SK-N-MC (cell line): ENCODE results near the gene HERC2.

Experiments used
- EZH2 ChIP-seq: fragments of 200-600 bp; sonication (generic); IDR thresholded peaks from one replicate; pipeline ENCODE4 v1.6.1; 2017; ENCODE audit warnings: antibody characterized with exemption
- FOXP2 ChIP-seq: optimal IDR thresholded peaks from 2 replicates; pipeline ENCODE3; 2011; ENCODE audit warnings: mild to moderate bottlenecking, moderate library complexity; ENCODE audit not compliant: insufficient read depth; ENCODE audit errors: extremely low read length, control extremely low read depth
- POLR2AphosphoS5 ChIP-seq: IDR thresholded peaks from 2 replicates; pipeline ENCODE4 v1.6.1; 2012; ENCODE audit warnings: mild to moderate bottlenecking, low read depth, low read length, borderline replicate concordance

DNA sequence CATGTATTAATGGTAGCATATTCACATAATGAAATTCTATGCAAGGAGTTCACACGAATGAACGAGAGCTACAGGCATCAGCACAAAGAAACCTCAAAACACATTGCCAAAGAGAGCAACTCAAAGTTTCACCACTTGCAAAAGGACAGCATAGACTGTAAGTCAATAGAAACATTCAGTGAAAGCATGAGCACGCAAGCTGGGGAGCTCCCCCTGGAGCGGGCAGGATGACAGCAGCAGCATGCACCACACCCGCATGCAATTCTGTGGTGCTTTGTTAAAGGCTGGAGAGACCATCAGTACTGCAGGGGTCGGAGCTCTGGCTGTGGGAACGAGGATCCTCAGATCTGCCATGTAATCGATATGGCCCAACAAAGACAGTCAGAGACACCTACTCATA, 241.6 kb downstream of the HERC2 start:
- TF ChIP-seq EZH2 (no peak), POLR2AphosphoS5 (no peak), FOXP2 (no peak)
